ENCODE results near the gene PCGF1.

The PCGF1 gene

GRCh38 chr2:74464406-74464805, 43.1 kb downstream of the PCGF1 start:
- Histone ChIP-seq H4K20me1 (ENCODE audit: insufficient read depth, low read length) (no peaks in the 10 kb centered on the region), H3K9me3 (ENCODE audit: low read length) (no peaks in the 10 kb centered on the region), H3K79me2 (ENCODE audit: insufficient read depth, low read length) (peaks cover 4% of the 10 kb centered on the region; the same call in 1 of the 2 replicates), H3K4me3 (ENCODE audit: low read depth, low read length, poor library complexity, severe bottlenecking) (peak overlapping the region; percentile 90), H3K9me2 (ENCODE audit: low read depth, low read length) (no peaks in the 10 kb centered on the region), H3K27me3 (ENCODE audit: insufficient read depth, low read length) (no peaks in the 10 kb centered on the region), H3K27ac (ENCODE audit: low read depth, low read length, poor library complexity, severe bottlenecking) (peak overlapping the region; percentile 31), H3K4me1 (ENCODE audit: insufficient read depth, low read length, severe bottlenecking) (peaks cover 25% of the 10 kb centered on the region), H3K9ac (ENCODE audit: low read length) (peak overlapping the region; percentile 95), H3K4me2 (ENCODE audit: low read length) (peak overlapping the region; percentile 88), H2AFZ (ENCODE audit: low read length) (no peak overlapping the region), H3F3A (ENCODE audit: insufficient read depth, low read length) (no peaks in the 10 kb centered on the region), H3K36me3 (ENCODE audit: insufficient read depth, low read length) (peaks cover 28% of the 10 kb centered on the region; the same call in 1 of the 2 replicates)
- TF ChIP-seq EZH2 (IDR thresholded peaks at IDR 0.05; ENCODE audit: borderline replicate concordance, low read length) (no peak), CTCF (IDR thresholded peaks at IDR 0.05; ENCODE audit: low read length) (no peak)

GRCh38 chr2:74462786-74463105, 44.7 kb downstream of the PCGF1 start:
- peaks cover 33% of the 10 kb centered on the region for H3K4me1 ChIP-seq (ENCODE audit: insufficient read depth, low read length, severe bottlenecking)
- H3K27me3 ChIP-seq (ENCODE audit: insufficient read depth, low read length), result no peaks in the 10 kb centered on the region
- peaks cover 28% of the 10 kb centered on the region; the same call in 1 of the 2 replicates for H3K36me3 ChIP-seq (ENCODE audit: insufficient read depth, low read length)
- H3F3A ChIP-seq (ENCODE audit: insufficient read depth, low read length), result no peaks in the 10 kb centered on the region
- no peak overlapping the region for H2AFZ ChIP-seq (ENCODE audit: low read length)
- H3K9me3 ChIP-seq (ENCODE audit: low read length), result no peaks in the 10 kb centered on the region
- no peak overlapping the region for H3K27ac ChIP-seq (ENCODE audit: low read depth, low read length, poor library complexity, severe bottlenecking)
- TF ChIP-seq EZH2 (IDR thresholded peaks at IDR 0.05; ENCODE audit: borderline replicate concordance, low read length) (no peak), CTCF (IDR thresholded peaks at IDR 0.05; ENCODE audit: low read length) (no peak)
- H3K9me2 ChIP-seq (ENCODE audit: low read depth, low read length), result no peaks in the 10 kb centered on the region
- H4K20me1 ChIP-seq (ENCODE audit: insufficient read depth, low read length), result no peaks in the 10 kb centered on the region
- H3K79me2 ChIP-seq (ENCODE audit: insufficient read depth, low read length), result peaks cover 4% of the 10 kb centered on the region; the same call in 1 of the 2 replicates
- H3K4me3 ChIP-seq (ENCODE audit: low read depth, low read length, poor library complexity, severe bottlenecking), result no peak overlapping the region
- no peak overlapping the region for H3K9ac ChIP-seq (ENCODE audit: low read length)
- no peak overlapping the region for H3K4me2 ChIP-seq (ENCODE audit: low read length)

GRCh38 chr2:74462054-74462785, 45.3 kb downstream of the PCGF1 start:
- H3K9me3 ChIP-seq (ENCODE audit: low read length), result no peaks in the 10 kb centered on the region
- H3K79me2 ChIP-seq (ENCODE audit: insufficient read depth, low read length), result peaks cover 4% of the 10 kb centered on the region; the same call in 1 of the 2 replicates
- TF ChIP-seq EZH2 (IDR thresholded peaks at IDR 0.05; ENCODE audit: borderline replicate concordance, low read length) (no peak), CTCF (IDR thresholded peaks at IDR 0.05; ENCODE audit: low read length) (no peak)

More at GRCh38 chr2:74462054-74462785, 45.3 kb downstream of the PCGF1 start:
- no peak overlapping the region for H3K9ac ChIP-seq (ENCODE audit: low read length)
- H3F3A ChIP-seq (ENCODE audit: insufficient read depth, low read length), result no peaks in the 10 kb centered on the region
- H3K4me1 ChIP-seq (ENCODE audit: insufficient read depth, low read length, severe bottlenecking), result peaks cover 33% of the 10 kb centered on the region
- no peak overlapping the region for H3K4me3 ChIP-seq (ENCODE audit: low read depth, low read length, poor library complexity, severe bottlenecking)
- no peak overlapping the region for H3K4me2 ChIP-seq (ENCODE audit: low read length)
- no peaks in the 10 kb centered on the region for H3K27me3 ChIP-seq (ENCODE audit: insufficient read depth, low read length)
- no peak overlapping the region for H3K27ac ChIP-seq (ENCODE audit: low read depth, low read length, poor library complexity, severe bottlenecking)
- no peak overlapping the region for H2AFZ ChIP-seq (ENCODE audit: low read length)
- no peaks in the 10 kb centered on the region for H4K20me1 ChIP-seq (ENCODE audit: insufficient read depth, low read length)
- H3K36me3 ChIP-seq (ENCODE audit: insufficient read depth, low read length), result peaks cover 28% of the 10 kb centered on the region; the same call in 1 of the 2 replicates
- H3K9me2 ChIP-seq (ENCODE audit: low read depth, low read length), result no peaks in the 10 kb centered on the region
